ENCODE results near the gene TM9SF2. TPM values are rescaled to one million over a fixed set of nuclear protein-coding genes. Genes with fewer than 3 reads are reported as not detected.

Gene TM9SF2
- total RNA-seq, 1 donor = 172 TPM

GRCh38 chr13:99546878-99547277, 45.6 kb downstream of the TM9SF2 start:
- no peak overlapping the region for H3K4me3 ChIP-seq (ENCODE audit: low read depth, low read length)
- no peak for DNase-seq (ENCODE audit: low read depth)
- no peak for TF ChIP-seq CTCF (IDR thresholded peaks at IDR 0.05; ENCODE audit: insufficient read depth, low read length)

- DNase-seq (ENCODE audit: low read depth) = no peak
- H3K4me3 ChIP-seq (ENCODE audit: low read depth, low read length) = no peak overlapping the region
- no peak for TF ChIP-seq CTCF (IDR thresholded peaks at IDR 0.05; ENCODE audit: insufficient read depth, low read length)
Observed at GRCh38 chr13:99548448-99548847, 47.2 kb downstream of the TM9SF2 start.

- no peak overlapping the region for H3K4me3 ChIP-seq (ENCODE audit: low read depth, low read length)
- no peak for DNase-seq (ENCODE audit: low read depth)
- TF ChIP-seq CTCF (IDR thresholded peaks at IDR 0.05; ENCODE audit: insufficient read depth, low read length) = no peak
Observed at GRCh38 chr13:99553033-99553432, 51.8 kb downstream of the TM9SF2 start.

- no peak for TF ChIP-seq CTCF (IDR thresholded peaks at IDR 0.05; ENCODE audit: insufficient read depth, low read length)
- no peak overlapping the region for H3K4me3 ChIP-seq (ENCODE audit: low read depth, low read length)
- DNase-seq (ENCODE audit: low read depth) = no peak
Observed at GRCh38 chr13:99555149-99555548, 53.9 kb downstream of the TM9SF2 start.

- no peak for DNase-seq (ENCODE audit: low read depth)
- H3K4me3 ChIP-seq (ENCODE audit: low read depth, low read length) = no peak overlapping the region
- TF ChIP-seq CTCF (IDR thresholded peaks at IDR 0.05; ENCODE audit: insufficient read depth, low read length) = no peak
Observed at GRCh38 chr13:99556867-99557443, 55.7 kb downstream of the TM9SF2 start.

GRCh38 chr13:99558570-99559180, 57.4 kb downstream of the TM9SF2 start:
- TF ChIP-seq CTCF (IDR thresholded peaks at IDR 0.05; ENCODE audit: insufficient read depth, low read length) = no peak
- DNase-seq (ENCODE audit: low read depth) = no peak
- H3K4me3 ChIP-seq (ENCODE audit: low read depth, low read length) = no peak overlapping the region

- DNase-seq (ENCODE audit: low read depth) = no peak
- no peak for TF ChIP-seq CTCF (IDR thresholded peaks at IDR 0.05; ENCODE audit: insufficient read depth, low read length)
- H3K4me3 ChIP-seq (ENCODE audit: low read depth, low read length) = no peak overlapping the region
Observed at GRCh38 chr13:99559560-99559959, 58.3 kb downstream of the TM9SF2 start.

All from fibroblast of the aortic adventitia (primary cell).